Measurements from ENCODE around the gene POPDC3. TPM values are rescaled to one million over a fixed set of nuclear protein-coding genes. Genes with fewer than 3 reads are reported as not detected.

Gene POPDC3
- total RNA-seq, 1 experiment from 2014 or later = 5.7 TPM

- H3K27ac ChIP-seq (ENCODE audit: insufficient read length, low read depth, low read length) = no peak overlapping the region
- Mint-ChIP-seq H3K27ac (no peak overlapping the region), H3K27me3 (ENCODE audit: low read depth) (no peaks in the 10 kb centered on the region), H3K36me3 (ENCODE audit: insufficient read depth in 1 of 3, low read depth in 3 of 3) (no peaks in the 10 kb centered on the region), H3K4me3 (no peak overlapping the region), H3K4me1 (peaks cover 3 to 5% of the 10 kb centered on the region in 2 experiments; a peak in 3 of 4 replicates), H3K9me3 (no peaks in the 10 kb centered on the region)
- H3K27me3 ChIP-seq (ENCODE audit: insufficient read depth, low read length) = no peaks in the 10 kb centered on the region
- H3T11ph ChIP-seq (ENCODE audit: low read length) = no peak overlapping the region
- no peak overlapping the region for H3K18ac ChIP-seq (ENCODE audit: insufficient read length, low read depth, low read length)
- no peak overlapping the region for H3K4ac ChIP-seq (ENCODE audit: low read depth, low read length)
- no CpG with 5 or more reads among the region's 4 CpGs for WGBS (ENCODE audit: extremely low coverage, insufficient read length, low lambda C conversion rate)
- no peak overlapping the region for H4K5ac ChIP-seq (ENCODE audit: insufficient read length, low read depth, low read length)
- no peak overlapping the region for H3K56ac ChIP-seq (ENCODE audit: insufficient read length, low read depth, low read length)
- peaks cover 3% of the 10 kb centered on the region; the same call in 1 of the 2 replicates for H3K4me1 ChIP-seq (ENCODE audit: insufficient read depth, low read length)
- no peaks in the 10 kb centered on the region for H3K79me2 ChIP-seq (ENCODE audit: insufficient read depth, low read length)
- H2BK5ac ChIP-seq (ENCODE audit: insufficient read length, low read length) = no peak overlapping the region
- H2BK15ac ChIP-seq (ENCODE audit: low read depth, low read length) = no peak overlapping the region
- H3K4me2 ChIP-seq (ENCODE audit: insufficient read depth, insufficient read length, low read length) = no peak overlapping the region
- H3K79me1 ChIP-seq (ENCODE audit: insufficient read depth, low read depth, low read length, poor library complexity, severe bottlenecking) = no peaks in the 10 kb centered on the region
- H2BK12ac ChIP-seq (ENCODE audit: insufficient read length, low read depth, low read length) = no peak overlapping the region
- H3K9ac ChIP-seq (ENCODE audit: extremely low read depth, insufficient read length, low read length) = no peak overlapping the region
- DNase-seq = no peak
- H3K14ac ChIP-seq (ENCODE audit: insufficient read depth, low read length) = no peak overlapping the region
- no peak overlapping the region for H2AFZ ChIP-seq (ENCODE audit: low read length)
- H4K91ac ChIP-seq (ENCODE audit: insufficient read length, low read depth, low read length) = no peak overlapping the region
- H3K23me2 ChIP-seq (ENCODE audit: insufficient read length, low read depth, low read length, poor library complexity, severe bottlenecking) = no peaks in the 10 kb centered on the region
- H3K9me3 ChIP-seq (ENCODE audit: control insufficient read depth, low read depth, low read length) = no peaks in the 10 kb centered on the region
- no peak overlapping the region for H2BK120ac ChIP-seq (ENCODE audit: low read depth, low read length, poor library complexity, severe bottlenecking)
- H3K23ac ChIP-seq (ENCODE audit: insufficient read length, low read depth, low read length) = no peak overlapping the region
- no peak for TF ChIP-seq CTCF (conservative IDR thresholded peaks at IDR 0.05)
- H4K20me1 ChIP-seq (ENCODE audit: control insufficient read depth, insufficient read depth, insufficient read length) = no peaks in the 10 kb centered on the region
- H4K8ac ChIP-seq (replicated peaks; ENCODE audit: insufficient read length, low read depth, low read length) = no peak overlapping the region
- H2BK20ac ChIP-seq (ENCODE audit: low read depth, low read length, poor library complexity, severe bottlenecking) = no peak overlapping the region
- no peak overlapping the region for H2AK5ac ChIP-seq (ENCODE audit: insufficient read length, low read length)
These were observed 18.4 kb downstream of the POPDC3 start for GRCh38 chr6:105161421-105161820.
